ENCODE measurements around the gene TET1. TPM values are rescaled to one million over a fixed set of nuclear protein-coding genes. Genes with fewer than 3 reads are reported as not detected.
"Not testable (repeated sequence)": the region's sequence is repeated elsewhere in the genome, so short reads cannot be mapped to it uniquely, and the experiment has no call there.

TET1 gene
- polyA plus RNA-seq, 2 of the 4 experiments (the other 2 are of a cell fraction), result 0.45 to 1.8 TPM

- TF ChIP-seq HMGXB4 (CRISPR knock-in tag; IDR thresholded peaks at IDR 0.05; ENCODE audit: borderline replicate concordance), result no peak
These were observed 68.5 kb downstream of the TET1 start (continued) for GRCh38 chr10:68628576-68629127.

GRCh38 chr10:68632271-68632560 lies 72.1 kb downstream of the TET1 start:
- POLR2A ChIA-PET; H3K4me2 ChIP-seq; H3K27ac ChIP-seq; H3K9me3 ChIP-seq; H3K4me1 ChIP-seq; DNase-seq (ENCODE audit: low read depth in 1 of 2, low spot score in 1 of 2); FAIRE-seq; ATAC-seq; H3K4me3 ChIP-seq: not testable (repeated sequence)
- CTCF ChIA-PET, result interaction anchor here (0.9 kb wide), 1 partner anchor 12 kb away, joined by 3 read pairs; no protein-coding TSS in a partner anchor
- WGBS (ENCODE audit: missing lambda C conversion rate), result 97% methylated on average over 10 of the region's 10 CpGs

GRCh38 chr10:68633281-68633680 lies 73.1 kb downstream of the TET1 start:
- TF ChIP-seq POLR2A (IDR thresholded peaks at IDR 0.05; ENCODE audit: low read length) (no peak), HMGXB4 (CRISPR knock-in tag; IDR thresholded peaks at IDR 0.05; ENCODE audit: borderline replicate concordance) (no peak), HOXB13 (CRISPR knock-in tag; IDR thresholded peaks at IDR 0.05; ENCODE audit: low read depth) (no peak), CBX2 (IDR thresholded peaks at IDR 0.05; ENCODE audit: borderline replicate concordance, low read depth) (no peak), FOSL2 (IDR thresholded peaks at IDR 0.05) (no peak), FOSL2 (CRISPR knock-in tag; IDR thresholded peaks at IDR 0.05) (no peak), ZC3H11A (IDR thresholded peaks at IDR 0.05) (no peak), HEYL (CRISPR knock-in tag; IDR thresholded peaks at IDR 0.05) (no peak)
- Histone ChIP-seq H3K4me2 (no peak overlapping the region), H3K4me3 (no peak overlapping the region), H3K4me1 (peaks cover 8% of the 10 kb centered on the region; the same call in 2 of the 3 replicates), H3K27ac (no peak overlapping the region), H3K9me3 (no peaks in the 10 kb centered on the region)
- 78% methylated on average over 4 of the region's 4 CpGs for WGBS (ENCODE audit: missing lambda C conversion rate)
- ChIA-PET POLR2A (no interaction called here), CTCF (interaction anchor here (0.9 kb wide), 1 partner anchor 13 kb away, joined by 3 read pairs; no protein-coding TSS in a partner anchor)
- no peak for FAIRE-seq
- ATAC-seq, result no peak
- DNase-seq (ENCODE audit: low read depth in 1 of 2, low spot score in 1 of 2), result no peak

DNA sequence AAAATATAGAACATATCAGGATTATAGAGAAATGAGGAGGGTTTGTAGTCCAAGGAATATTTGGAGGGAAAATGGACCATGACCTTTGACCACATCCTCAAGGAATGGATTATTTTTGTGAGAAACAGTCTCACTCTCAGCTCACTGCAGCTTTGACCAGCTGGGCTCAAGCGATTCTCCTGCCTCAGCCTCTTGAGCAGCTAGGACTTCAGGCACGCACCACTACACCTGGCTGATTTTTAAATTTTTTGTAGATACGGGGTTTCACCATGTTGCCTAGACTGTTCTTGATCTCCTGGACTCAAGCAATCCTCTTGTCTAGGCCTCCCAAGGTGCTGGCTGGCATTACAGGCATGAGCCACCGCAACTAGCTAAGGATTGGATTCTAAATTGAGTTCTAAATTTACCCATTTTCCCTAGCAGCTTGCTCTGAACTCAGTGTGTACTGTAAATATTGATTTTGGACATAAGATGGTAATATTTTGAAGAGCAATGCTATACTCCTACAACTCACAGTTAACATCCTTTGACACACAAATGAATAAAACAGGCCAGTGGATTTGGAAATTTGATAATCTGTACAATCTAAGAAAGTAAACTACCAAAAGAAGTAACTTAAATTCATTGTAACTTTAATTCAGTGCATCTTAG lies 73.8 kb downstream of the TET1 start:
- FAIRE-seq (no peak), DNase-seq (ENCODE audit: low read depth in 1 of 2, low spot score in 1 of 2) (no peak), ATAC-seq (no peak)
- Histone ChIP-seq H3K9me3 (no peaks in the 10 kb centered on the region), H3K27ac (no peak overlapping the region), H3K4me3 (no peak overlapping the region), H3K4me2 (no peak overlapping the region), H3K4me1 (peaks cover 8% of the 10 kb centered on the region; the same call in 2 of the 3 replicates)
- ChIA-PET CTCF (interaction anchor here (1.0 kb wide), 1 partner anchor 176 kb away, joined by 3 read pairs; no protein-coding TSS in a partner anchor), POLR2A (no interaction called here)
- 87% methylated on average over 4 of the region's 4 CpGs for WGBS (ENCODE audit: missing lambda C conversion rate)
- TF ChIP-seq FOXS1 (CRISPR knock-in tag; IDR thresholded peaks at IDR 0.05) (no peak), EHF (CRISPR knock-in tag; IDR thresholded peaks at IDR 0.05) (no peak), POLR2A (IDR thresholded peaks at IDR 0.05; ENCODE audit: low read length) (no peak), RFX5 (IDR thresholded peaks at IDR 0.05) (no peak), TFCP2L1 (CRISPR knock-in tag; IDR thresholded peaks at IDR 0.05) (no peak), GATA3 (IDR thresholded peaks at IDR 0.05; ENCODE audit: borderline replicate concordance) (no peak), ZFP36 (IDR thresholded peaks at IDR 0.05; ENCODE audit: borderline replicate concordance, partially characterized antibody) (no peak), NFE2L2 (conservative IDR thresholded peaks at IDR 0.05; ENCODE audit: low read length) (no peak), ATOH8 (CRISPR knock-in tag; IDR thresholded peaks at IDR 0.05; ENCODE audit: low read depth) (no peak), RARB (CRISPR knock-in tag; IDR thresholded peaks at IDR 0.05) (no peak), HOXA7 (CRISPR knock-in tag; IDR thresholded peaks at IDR 0.05) (no peak), TP53 (CRISPR knock-in tag; IDR thresholded peaks at IDR 0.05) (no peak), NR3C1 (IDR thresholded peaks at IDR 0.05) (no peak), RCOR1 (IDR thresholded peaks at IDR 0.05; ENCODE audit: low read depth, low read length) (no peak), KDM1A (IDR thresholded peaks at IDR 0.05; ENCODE audit: low read depth) (no peak), ESRRA (IDR thresholded peaks at IDR 0.05; ENCODE audit: borderline replicate concordance, low read length) (no peak)
- TF ChIP-seq, protein P1, sequence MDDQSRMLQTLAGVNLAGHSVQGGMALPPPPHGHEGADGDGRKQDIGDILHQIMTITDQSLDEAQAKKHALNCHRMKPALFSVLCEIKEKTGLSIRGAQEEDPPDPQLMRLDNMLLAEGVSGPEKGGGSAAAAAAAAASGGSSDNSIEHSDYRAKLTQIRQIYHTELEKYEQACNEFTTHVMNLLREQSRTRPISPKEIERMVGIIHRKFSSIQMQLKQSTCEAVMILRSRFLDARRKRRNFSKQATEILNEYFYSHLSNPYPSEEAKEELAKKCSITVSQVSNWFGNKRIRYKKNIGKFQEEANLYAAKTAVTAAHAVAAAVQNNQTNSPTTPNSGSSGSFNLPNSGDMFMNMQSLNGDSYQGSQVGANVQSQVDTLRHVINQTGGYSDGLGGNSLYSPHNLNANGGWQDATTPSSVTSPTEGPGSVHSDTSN (IDR thresholded peaks at IDR 0.05), result no peak
- TF ChIP-seq, protein P2, sequence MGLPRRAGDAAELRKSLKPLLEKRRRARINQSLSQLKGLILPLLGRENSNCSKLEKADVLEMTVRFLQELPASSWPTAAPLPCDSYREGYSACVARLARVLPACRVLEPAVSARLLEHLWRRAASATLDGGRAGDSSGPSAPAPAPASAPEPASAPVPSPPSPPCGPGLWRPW (IDR thresholded peaks at IDR 0.05), result no peak
- TF ChIP-seq, protein P3, sequence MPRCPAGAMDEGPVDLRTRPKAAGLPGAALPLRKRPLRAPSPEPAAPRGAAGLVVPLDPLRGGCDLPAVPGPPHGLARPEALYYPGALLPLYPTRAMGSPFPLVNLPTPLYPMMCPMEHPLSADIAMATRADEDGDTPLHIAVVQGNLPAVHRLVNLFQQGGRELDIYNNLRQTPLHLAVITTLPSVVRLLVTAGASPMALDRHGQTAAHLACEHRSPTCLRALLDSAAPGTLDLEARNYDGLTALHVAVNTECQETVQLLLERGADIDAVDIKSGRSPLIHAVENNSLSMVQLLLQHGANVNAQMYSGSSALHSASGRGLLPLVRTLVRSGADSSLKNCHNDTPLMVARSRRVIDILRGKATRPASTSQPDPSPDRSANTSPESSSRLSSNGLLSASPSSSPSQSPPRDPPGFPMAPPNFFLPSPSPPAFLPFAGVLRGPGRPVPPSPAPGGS (IDR thresholded peaks at IDR 0.05), result no peak

Data from A549 (cell line).